HG02759 (cell line): Measurements from ENCODE around the gene RIOK3.
A peak's percentile ranks its signal among the peaks of the same experiment; 100 is the strongest.
"Not testable (repeated sequence)": the region's sequence is repeated elsewhere in the genome, so short reads cannot be mapped to it uniquely, and the experiment has no call there.

ENCODE experiments used
- ATAC-seq: cut with Tn5 transposase; IDR thresholded peaks from one replicate; pipeline ENCODE4 v1.9.1; 2021; ENCODE audit warnings: mild to moderate bottlenecking, moderate library complexity; ENCODE audit not compliant: unreplicated experiment

Gene RIOK3

GRCh38 chr18:23494992-23495391, 41.9 kb downstream of the RIOK3 start:
- ATAC-seq = no peak

GRCh38 chr18:23495723-23496440, 42.8 kb downstream of the RIOK3 start:
- ATAC-seq = no peak

GRCh38 chr18:23498117-23498516, 45.0 kb downstream of the RIOK3 start:
- ATAC-seq = no peak

DNA sequence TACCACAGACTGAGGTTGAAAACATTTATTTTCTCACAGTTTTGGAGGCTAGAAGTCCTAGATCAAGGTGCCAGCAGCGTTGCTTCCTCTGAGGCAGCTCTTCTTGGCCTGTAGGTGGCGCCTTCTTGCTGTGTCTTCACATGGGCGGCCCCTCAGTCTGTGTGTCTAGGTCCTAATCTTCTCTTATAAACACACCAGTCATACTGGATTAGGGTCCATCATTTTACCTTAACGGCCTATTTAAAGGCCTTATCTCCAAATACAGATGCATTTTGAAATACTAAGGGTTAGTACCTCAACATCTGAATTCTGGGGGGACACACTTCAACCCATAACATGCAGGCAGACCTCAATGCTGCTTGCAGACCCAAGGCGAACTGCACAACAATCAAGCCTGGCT, 45.8 kb downstream of the RIOK3 start:
- ATAC-seq = peak; percentile 29

DNA sequence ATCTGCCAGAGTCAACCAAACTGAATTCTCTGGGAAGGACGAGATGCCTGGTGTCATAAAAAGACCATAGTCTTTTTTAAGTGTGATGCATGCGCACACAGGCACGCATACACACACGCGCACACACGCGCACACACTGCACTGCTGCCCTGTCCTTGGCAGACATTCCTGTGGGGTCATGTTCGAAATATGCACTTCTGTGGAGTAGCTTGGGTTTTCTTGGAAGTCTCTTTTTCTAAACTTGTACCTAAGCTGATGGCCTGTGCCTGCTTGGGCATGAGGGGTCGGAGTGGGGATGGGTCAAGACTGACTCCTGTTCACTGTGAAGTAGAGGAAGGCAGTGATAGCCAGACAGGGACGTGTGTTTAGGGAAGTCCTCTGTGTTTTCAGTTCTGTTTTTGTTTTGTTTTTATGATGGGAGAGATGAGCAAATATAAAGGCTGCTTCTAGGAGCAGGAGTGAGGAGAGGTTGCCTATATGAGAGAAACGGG, 46.2 kb downstream of the RIOK3 start:
- no peak for ATAC-seq

DNA sequence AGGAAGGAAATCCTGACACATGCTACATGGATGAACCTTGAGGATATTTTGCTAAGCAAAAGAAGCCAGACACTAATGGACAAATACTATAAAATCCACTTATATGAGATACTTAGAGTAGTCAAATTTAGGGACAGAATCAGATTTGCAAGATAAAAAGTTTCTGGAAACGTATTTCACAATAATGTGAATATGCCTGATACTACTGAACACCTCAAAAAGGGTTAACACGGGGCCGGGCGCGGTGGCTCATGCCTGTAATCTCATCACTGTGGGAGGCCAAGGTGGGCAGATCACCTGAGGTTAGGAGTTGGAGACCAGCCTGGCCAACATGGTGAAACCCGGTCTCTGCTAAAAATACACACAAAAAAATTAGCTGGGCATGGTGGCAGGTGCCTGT, 48.5 kb downstream of the RIOK3 start:
- no peak for ATAC-seq

- no peak for ATAC-seq
Observed at GRCh38 chr18:23502516-23503037, 49.5 kb downstream of the RIOK3 start.

DNA sequence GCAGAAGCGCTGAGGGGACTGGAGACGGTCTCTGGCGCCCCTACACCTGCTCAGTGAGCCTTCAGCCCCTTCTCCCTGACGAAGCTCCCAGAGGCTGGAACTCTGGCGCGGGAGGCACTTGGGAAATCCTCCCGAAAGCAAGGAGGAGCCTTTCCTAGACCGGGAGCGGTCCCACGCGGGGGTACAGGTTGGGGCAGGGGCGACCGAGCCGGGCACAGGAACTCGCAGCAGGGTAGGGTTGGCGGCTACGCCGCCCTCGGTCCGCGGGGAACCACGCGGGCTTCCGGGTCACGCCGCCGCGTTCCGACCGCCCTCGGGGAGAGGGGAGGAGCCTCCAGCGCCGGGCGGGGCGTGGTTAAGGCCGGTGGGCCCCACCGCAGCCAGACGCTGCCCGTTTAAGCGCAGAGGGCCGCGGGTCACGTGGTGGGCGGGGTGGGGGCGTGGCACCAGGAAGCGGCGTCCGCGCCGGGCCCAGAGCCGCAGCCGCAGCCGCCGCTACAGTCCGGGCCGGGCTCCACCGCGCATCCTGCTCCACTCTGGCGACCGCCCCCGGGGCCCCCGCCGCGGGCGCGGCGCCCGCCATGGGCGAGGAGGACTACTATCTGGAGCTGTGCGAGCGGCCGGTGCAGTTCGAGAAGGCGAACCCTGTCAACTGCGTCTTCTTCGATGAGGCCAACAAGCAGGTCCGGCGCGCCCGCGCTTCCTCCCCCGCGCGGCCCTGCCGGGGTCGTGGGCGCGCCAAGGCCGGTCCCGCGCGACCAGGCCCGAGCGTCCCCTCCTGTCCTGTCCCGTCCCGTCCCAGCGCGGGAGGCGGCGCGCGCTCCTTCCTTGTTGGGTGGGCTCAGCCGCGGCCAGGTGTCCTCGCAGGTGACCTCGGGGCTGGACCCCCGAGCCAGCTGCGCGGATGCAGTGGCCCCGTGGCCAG, 50.2 kb downstream of the RIOK3 start, which contains the start of gene RMC1:
Gene RMC1 (plus strand): TSS at position 474 of the 925 bp plus-strand sequence. CDS start 108 bp downstream, at position 582.
- peak; percentile 83 for ATAC-seq

DNA sequence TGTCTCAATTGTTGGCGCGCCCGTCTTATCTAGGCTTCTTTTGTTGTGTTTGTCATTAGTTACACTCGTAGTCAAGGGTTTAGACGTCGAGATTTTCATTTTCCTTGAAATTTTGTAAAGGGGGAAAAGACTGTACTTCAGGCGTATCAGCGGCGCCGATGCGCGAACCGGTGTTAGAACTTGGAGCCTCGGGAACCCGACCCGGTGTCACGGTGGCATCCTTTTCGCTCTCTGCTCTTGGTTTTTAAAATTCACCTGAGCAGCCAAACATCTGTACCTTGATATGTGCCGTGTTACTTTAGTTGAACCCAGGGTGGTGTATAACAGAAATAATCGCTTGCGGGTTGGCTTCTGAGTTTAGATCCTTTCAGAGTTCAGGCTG, 50.9 kb downstream of the RIOK3 start:
- ATAC-seq = no peak

GRCh38 chr18:23504720-23505119, 51.6 kb downstream of the RIOK3 start:
- ATAC-seq = peak; percentile 62

DNA sequence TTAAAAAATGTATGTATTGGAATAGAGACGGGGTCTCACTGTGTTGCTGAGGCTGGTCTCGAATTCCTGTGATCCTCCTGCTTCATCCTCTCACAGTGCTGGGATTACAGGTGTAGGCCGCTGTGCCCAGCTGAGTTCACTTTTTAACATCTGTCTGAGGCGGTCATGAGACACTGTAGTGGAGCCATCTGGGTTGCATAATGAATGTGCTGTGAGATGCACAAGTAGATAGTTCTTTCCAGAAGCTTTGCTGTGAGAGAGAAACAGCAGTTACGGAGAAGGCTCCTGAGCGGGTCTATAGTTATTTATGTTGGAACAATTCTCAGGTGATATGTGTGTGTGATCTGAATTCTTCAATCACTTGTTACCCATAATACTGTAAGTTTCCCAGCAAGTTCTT, 53.3 kb downstream of the RIOK3 start:
- ATAC-seq = no peak

GRCh38 chr18:23510923-23511322, 57.8 kb downstream of the RIOK3 start:
- not testable (repeated sequence) for ATAC-seq

DNA sequence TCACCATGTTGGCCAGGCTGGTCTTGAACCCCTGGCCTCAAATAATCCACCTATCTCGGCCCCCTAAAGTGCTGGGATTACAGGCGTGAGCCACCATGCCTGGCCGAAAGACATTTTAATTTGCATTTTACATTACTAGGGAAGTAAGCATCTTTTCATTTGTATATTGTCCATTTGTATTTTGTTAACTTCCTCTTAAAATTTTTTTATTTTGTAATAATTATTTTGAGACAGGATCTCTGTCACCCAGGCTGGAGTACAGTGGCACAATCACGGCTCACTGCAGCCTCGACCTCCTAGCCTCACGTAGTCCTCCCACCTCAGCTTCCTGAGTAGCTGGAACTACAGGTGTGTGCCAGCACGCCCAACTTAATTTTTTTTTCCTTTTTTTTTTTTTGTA, 59.1 kb downstream of the RIOK3 start:
- ATAC-seq = not testable (repeated sequence)

DNA sequence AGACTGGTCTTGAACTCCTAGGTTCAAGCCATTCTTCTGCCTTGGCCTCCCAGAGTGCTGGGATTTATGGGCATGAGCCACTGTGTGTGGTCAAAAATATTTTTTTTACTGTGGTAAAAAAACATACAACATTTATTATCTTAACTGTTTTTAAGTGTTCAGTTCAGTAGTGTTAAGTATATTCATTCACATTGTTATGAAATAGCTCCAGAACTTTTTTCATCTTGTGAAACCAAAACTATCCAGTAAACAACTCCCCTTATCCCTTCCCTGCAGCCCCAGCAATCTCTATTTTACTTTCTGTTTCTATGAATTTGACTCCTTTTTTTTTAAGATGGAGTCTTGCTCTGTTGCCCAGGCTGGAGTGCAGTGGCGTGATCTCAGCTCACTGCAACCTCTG, 59.6 kb downstream of the RIOK3 start:
- ATAC-seq = no peak

DNA sequence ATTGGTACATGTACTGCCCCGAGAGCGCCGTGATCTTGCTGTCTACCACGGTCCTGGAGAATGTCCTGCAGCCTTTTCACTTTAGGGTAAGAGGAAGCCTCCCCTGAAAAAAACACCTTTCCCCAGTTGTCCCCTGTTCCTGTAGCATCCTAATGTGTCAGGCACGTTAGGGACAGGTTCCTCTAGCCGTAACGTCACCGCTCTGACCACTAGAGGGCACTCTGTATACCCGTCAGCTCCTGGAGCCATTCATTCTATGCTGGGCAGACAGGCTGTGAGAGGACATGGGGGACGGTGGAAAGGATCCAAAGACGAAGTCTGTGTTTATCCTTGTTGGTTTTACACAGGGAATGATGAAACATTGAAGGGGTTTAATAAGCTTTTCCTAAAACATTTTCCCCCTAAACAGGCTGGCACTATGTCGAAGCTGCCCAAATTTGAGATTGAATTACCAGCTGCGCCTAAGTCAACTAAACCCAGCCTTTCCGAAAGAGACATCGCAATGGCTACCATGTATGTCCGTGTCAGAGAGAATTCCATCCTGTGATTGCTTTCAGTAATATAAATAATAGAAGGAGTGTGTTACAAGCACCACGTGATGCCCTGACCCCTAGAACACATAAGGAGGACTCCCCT, 62.9 kb downstream of the RIOK3 start:
- peak; percentile 93 for ATAC-seq

DNA sequence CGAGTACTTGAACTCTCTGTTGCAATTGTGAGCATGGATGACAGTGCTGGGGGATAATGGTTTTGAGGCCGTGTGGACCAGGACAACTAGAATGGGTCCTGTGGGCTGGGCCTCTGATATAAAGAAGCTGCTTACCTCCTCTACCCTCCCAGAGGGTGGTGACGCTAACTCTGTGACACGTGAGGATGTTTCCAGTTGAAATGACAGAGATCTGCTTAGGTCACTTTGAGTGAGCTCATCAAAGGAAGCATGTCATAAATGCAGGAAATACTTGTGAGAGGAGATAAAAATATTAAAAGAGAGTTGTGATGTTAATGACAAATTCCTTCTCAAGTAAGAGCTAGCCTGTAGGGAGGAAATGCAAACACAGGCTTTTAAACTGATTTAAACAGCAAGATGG, 66.6 kb downstream of the RIOK3 start:
- ATAC-seq = no peak

GRCh38 chr18:23521271-23521670, 68.2 kb downstream of the RIOK3 start:
- ATAC-seq = no peak

DNA sequence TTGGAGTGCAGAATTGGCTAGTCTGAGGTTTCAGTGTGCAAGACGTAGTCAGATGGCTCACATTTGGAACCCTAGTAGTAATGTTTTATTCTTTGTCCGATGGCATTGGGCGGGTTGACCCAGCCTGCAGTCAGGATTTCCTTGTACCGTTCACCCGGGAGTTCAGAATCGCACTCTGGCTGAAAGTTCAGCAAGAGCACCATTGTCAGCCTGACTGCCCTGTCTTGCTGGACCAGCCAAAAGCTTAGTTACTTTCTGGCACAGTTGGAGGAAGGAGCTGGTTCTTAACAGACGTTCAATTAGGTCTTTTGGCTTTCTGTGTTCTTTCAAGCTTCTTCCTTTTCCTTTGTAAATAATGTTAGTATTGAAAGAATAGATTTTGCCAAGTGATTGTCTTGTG, 68.8 kb downstream of the RIOK3 start:
- ATAC-seq = no peak

DNA sequence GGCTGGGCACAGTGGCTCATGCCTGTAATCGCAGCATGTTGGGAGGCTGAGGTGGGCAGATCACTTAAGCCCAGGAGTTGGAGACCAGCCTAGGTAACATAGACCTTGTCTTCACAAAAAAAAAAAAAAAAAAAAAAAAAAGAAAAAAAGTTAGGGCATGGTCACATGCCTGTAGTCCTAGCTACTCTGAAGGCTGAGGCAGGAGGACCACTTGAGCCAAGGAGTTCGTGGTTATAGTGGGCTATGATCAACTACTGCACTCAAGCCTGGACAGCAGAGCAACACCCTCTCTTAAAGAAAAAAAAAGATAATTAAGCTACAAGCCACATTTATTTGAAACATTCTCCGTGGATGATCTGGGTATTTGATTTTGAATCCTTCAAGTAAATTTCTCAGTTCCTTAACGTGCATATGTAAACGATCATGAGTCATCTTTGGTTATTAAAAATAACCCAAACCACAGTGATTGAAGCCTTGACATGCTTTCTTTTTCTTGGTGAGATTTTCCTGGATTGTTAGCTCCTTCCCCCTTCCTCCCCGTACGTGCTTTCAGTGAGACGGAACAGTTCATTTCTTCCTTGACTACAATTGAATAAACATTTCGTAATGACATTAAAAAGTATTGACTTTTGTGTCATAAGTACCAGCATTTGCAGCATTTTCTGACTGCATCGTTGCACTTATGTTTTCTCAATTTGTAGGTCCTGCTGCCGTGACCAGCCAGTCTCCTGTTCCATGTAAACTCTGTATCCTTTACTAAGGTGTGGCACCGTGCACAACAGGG, 70.5 kb downstream of the RIOK3 start:
- no peak for ATAC-seq

- ATAC-seq = no peak
Observed at GRCh38 chr18:23524213-23524707, 71.2 kb downstream of the RIOK3 start.
